ENCODE results near the gene MICAL3.

MICAL3 gene

DNA sequence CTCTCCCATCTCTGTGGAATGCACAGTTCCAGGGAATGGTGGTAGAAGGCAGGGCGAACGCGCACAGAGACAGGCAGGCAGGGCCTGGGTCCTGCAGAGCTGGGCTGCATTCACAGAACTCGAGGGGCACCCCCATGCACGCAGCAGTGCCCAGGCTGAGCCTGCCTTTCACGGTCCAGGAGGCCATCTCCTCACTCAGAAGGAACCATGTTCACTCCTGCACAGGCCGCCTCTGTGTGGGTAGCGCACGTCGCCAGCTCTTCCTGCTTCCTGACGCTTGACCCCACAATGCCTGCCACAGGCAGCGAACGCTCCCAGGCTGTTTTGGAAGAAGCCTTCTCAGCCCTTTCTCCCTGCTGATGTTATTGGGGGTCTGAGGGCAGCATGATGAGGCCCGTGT, 151.2 kb downstream of the MICAL3 start:
- TF ChIP-seq, protein P1, sequence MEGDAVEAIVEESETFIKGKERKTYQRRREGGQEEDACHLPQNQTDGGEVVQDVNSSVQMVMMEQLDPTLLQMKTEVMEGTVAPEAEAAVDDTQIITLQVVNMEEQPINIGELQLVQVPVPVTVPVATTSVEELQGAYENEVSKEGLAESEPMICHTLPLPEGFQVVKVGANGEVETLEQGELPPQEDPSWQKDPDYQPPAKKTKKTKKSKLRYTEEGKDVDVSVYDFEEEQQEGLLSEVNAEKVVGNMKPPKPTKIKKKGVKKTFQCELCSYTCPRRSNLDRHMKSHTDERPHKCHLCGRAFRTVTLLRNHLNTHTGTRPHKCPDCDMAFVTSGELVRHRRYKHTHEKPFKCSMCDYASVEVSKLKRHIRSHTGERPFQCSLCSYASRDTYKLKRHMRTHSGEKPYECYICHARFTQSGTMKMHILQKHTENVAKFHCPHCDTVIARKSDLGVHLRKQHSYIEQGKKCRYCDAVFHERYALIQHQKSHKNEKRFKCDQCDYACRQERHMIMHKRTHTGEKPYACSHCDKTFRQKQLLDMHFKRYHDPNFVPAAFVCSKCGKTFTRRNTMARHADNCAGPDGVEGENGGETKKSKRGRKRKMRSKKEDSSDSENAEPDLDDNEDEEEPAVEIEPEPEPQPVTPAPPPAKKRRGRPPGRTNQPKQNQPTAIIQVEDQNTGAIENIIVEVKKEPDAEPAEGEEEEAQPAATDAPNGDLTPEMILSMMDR (IDR thresholded peaks at IDR 0.05; ENCODE audit: low read length, missing control alignments), result no peak
- no peak overlapping the region for H3K4me3 ChIP-seq (replicated peaks; ENCODE audit: low read depth, low read length)
- no peak for DNase-seq (ENCODE audit: low read depth)

DNA sequence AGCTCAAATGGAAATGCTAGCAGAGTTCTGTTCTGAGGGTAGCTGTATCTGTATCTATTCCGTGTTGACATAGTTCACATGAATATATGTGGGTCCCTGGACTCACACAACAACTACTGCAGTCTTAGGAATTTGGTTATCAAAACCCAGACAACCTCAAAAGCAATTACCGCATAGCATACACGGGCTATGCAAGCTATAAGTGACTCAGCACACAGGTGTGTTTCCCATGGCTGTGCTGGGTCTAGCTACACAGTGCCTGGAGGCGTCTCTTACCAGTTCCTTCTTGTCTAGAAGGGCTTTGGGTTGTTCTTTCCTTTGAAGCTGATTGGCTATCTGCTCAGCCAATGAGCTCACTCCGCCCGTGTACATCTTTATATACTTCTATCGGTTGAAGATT, 151.9 kb downstream of the MICAL3 start:
- no peak for DNase-seq (ENCODE audit: low read depth)
- TF ChIP-seq, protein P1 (IDR thresholded peaks at IDR 0.05; ENCODE audit: low read length, missing control alignments), result no peak
- no peak overlapping the region for H3K4me3 ChIP-seq (replicated peaks; ENCODE audit: low read depth, low read length)

DNA sequence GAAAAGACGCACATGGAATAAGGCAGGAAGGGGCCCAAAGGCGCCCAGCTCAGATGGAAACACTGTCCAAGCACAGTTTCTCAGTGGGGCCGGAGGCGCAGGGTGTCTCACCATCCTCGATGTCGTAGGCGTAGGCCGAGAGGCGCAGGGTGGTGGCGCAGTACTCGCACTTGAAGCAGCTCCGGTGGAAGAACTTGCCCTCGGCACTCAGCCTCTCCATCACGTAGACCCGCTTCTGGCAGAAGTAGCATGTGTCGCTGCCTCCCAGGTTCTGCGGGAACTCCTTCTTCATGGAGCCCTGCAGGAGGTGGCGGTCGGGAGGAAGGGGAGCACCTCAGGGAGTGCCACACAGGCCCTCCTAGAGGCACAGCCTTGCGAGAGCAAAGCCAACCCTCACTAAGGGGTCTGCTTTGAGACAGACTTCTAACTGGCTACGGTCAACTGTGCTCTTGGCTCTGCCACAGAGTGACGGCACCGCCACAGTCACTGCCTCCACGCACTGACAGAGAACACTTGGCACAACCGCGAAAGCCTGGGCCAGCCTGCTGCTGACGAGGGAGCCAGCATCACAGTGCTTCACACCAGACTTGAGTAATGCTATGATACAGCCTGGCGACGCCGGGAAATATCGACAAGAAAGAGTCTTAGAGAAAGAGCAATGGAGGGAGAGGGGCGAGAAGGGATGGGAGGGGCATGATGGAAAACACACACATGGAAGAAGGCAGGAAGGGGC, 152.5 kb downstream of the MICAL3 start:
- DNase-seq (ENCODE audit: low read depth), result no peak
- TF ChIP-seq, protein P1 (IDR thresholded peaks at IDR 0.05; ENCODE audit: low read length, missing control alignments), result no peak
- H3K4me3 ChIP-seq (replicated peaks; ENCODE audit: low read depth, low read length), result no peak overlapping the region

DNA sequence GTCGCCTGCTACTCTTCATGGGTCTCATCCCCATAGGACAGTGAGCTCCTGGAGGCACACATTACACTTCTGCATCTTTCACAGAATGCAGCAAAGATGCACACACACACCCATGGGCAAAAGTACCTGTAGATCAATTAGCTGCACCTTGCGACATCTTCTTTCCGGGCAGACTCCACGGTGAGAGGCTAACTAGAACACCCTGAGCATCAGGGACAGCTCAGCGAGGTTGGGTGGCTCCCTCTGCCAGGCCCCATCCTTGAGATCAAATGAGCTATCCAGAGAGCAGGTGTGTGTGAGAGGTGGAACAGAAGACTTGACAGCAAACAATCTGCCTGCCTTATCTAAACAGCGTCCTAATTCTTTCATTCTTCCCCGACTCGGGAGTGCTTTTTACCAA, 154.0 kb downstream of the MICAL3 start:
- TF ChIP-seq, protein P1 (IDR thresholded peaks at IDR 0.05; ENCODE audit: low read length, missing control alignments), result no peak
- H3K4me3 ChIP-seq (replicated peaks; ENCODE audit: low read depth, low read length), result no peak overlapping the region
- no peak for DNase-seq (ENCODE audit: low read depth)

DNA sequence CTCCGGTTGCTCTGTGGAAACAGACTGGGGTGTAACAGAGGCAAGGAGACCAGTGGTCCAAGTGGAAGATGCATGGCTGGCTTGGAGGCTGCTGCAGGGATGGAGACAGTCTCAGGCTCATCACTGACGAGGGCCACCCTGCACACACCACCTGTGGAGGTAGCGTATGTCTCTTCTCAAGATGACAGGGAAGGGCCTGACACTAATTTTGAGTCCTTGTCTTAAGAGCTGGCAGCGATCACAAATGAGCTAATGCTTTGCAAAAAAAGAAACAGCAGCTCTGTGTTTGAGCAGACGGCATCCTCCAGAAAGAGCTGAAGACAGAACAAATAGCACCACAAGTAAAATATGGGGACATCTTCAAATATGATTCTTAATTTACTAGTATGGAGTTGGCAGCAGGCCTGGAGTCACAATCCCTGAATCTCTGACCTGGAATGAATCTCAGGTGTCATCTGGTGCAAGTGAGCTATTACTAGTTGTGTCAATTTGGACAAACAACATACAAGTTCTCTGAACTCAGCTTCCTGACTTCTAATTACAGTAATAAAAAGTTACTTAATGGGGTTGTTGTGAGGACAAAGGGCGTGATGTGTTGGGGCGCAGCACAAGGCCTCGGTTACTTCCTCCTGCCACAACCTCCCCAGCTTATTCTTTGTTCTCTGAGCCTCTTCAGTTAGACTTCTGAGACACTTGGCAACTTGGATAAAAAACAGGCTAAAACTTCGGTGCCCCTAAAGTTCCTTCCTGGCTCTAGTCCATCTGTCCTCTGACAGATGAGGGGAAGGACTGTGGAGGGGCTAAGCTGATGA, 154.9 kb downstream of the MICAL3 start:
- no peak for DNase-seq (ENCODE audit: low read depth)
- no peak overlapping the region for H3K4me3 ChIP-seq (replicated peaks; ENCODE audit: low read depth, low read length)
- TF ChIP-seq, protein P1 (IDR thresholded peaks at IDR 0.05; ENCODE audit: low read length, missing control alignments), result no peak

DNA sequence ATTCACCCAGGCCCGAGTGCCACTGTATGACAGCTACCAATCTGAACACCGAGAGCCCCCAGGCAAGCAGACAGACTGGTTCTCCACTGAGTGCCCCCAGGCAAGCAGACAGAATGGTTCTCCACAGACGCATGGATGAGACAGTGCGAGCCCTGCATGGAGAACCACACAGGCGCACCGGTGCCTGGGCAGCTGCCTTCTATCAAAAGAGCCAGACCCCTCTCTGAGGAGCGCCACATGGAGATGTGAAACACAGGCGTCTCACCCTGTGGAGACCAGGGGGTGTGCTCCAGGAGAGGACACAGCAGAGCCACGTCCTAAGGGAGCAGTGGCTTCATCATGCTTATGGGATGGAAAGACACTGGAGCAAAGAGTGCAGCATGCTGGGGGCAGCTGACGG, 155.6 kb downstream of the MICAL3 start:
- TF ChIP-seq, protein P1 (IDR thresholded peaks at IDR 0.05; ENCODE audit: low read length, missing control alignments), result no peak
- DNase-seq (ENCODE audit: low read depth), result no peak
- H3K4me3 ChIP-seq (replicated peaks; ENCODE audit: low read depth, low read length), result no peak overlapping the region

All from fibroblast of pulmonary artery (primary cell).